Measurements from ENCODE around the gene CAMK2N1. TPM values are rescaled to one million over a fixed set of nuclear protein-coding genes. Genes with fewer than 3 reads are reported as not detected.

The CAMK2N1 gene
- total RNA-seq, 2 donors from 2014 or later, result 10.2 to 16.2 TPM

GRCh38 chr1:20507248-20507563 is 21.2 kb upstream of the CAMK2N1 start:
- Mint-ChIP-seq H3K27me3 (ENCODE audit: insufficient read depth) (peaks cover 34% of the 10 kb centered on the region), H3K36me3 (ENCODE audit: low read depth) (no peaks in the 10 kb centered on the region), H3K9me3 (no peaks in the 10 kb centered on the region), H3K4me1 (peaks cover 5% of the 10 kb centered on the region), H3K27ac (peak overlapping the region; percentile 92), H3K4me3 (peak overlapping the region; percentile 90)
- Histone ChIP-seq H3K4me3 (ENCODE audit: low read length) (peak overlapping the region; percentile 96), H3K36me3 (ENCODE audit: control insufficient read depth, insufficient read depth, low read length) (peaks cover 19% of the 10 kb centered on the region), H3K9me3 (ENCODE audit: control insufficient read depth, low read length) (no peaks in the 10 kb centered on the region), H3K27ac (ENCODE audit: low read depth, low read length) (no peak overlapping the region), H3K27me3 (ENCODE audit: control insufficient read depth, insufficient read depth, low read length, poor library complexity, severe bottlenecking) (peaks cover 38% of the 10 kb centered on the region), H3K4me1 (ENCODE audit: control insufficient read depth, insufficient read depth, low read length) (no peaks in the 10 kb centered on the region), H3K9ac (ENCODE audit: extremely low read depth, low read length, poor library complexity, severe bottlenecking) (peak overlapping the region; percentile 54)
- 67 to 81% methylated on average over 4 to 5 of the region's 5 CpGs for WGBS, 2 experiments (ENCODE audit: insufficient coverage in 1 of 2, insufficient read length in 1 of 2)
- TF ChIP-seq, protein P1, sequence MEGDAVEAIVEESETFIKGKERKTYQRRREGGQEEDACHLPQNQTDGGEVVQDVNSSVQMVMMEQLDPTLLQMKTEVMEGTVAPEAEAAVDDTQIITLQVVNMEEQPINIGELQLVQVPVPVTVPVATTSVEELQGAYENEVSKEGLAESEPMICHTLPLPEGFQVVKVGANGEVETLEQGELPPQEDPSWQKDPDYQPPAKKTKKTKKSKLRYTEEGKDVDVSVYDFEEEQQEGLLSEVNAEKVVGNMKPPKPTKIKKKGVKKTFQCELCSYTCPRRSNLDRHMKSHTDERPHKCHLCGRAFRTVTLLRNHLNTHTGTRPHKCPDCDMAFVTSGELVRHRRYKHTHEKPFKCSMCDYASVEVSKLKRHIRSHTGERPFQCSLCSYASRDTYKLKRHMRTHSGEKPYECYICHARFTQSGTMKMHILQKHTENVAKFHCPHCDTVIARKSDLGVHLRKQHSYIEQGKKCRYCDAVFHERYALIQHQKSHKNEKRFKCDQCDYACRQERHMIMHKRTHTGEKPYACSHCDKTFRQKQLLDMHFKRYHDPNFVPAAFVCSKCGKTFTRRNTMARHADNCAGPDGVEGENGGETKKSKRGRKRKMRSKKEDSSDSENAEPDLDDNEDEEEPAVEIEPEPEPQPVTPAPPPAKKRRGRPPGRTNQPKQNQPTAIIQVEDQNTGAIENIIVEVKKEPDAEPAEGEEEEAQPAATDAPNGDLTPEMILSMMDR (conservative IDR thresholded peaks at IDR 0.05), result no peak
- DNase-seq, result no peak

DNA sequence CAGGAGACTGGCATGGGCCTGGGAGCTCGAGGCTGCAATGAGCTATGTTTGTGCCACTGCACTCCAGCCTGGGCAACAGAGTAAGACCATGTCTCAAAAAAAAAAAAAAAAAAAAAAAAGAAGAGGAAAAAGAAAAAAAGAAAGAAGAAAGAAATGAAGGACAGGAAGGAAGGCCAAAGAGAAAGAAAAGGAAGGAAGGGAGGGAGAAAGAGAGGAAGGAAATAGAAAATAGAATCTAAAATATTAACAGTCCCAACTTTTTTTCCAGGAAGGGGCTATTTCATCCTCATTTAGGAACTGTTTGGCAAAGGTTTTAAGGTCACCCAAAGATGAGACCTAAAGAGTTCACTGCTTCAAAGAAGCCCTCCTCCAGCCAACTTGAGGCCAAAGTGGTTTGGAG is 19.5 kb upstream of the CAMK2N1 start:
- 81% methylated on average over 1 of the region's 1 CpG; no CpG with 5 or more reads in 1 of the 2 experiments for WGBS, 2 experiments (ENCODE audit: insufficient coverage in 1 of 2, insufficient read length in 1 of 2)
- Mint-ChIP-seq H3K4me3 (no peak overlapping the region), H3K36me3 (ENCODE audit: low read depth) (peaks cover 11% of the 10 kb centered on the region)

DNA sequence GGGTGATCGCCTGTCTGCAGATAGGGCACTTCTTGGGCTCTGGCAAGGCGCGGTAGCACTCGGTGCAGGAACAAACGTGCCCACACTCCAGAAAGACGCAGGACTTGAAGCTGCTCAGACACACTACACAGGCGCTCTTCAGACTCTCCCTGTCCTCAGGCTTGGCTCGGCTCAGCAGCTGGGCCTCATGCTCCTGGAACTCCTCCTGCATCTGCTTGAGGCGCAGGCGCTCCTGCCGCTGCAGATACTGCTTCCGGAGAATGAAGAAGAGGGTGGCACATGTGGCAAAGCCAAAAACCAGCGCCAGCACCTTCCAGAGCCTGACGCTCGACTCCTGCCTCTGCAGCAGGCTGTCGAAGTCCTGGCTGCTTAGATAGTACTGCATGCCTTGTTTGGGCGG is 14.7 kb upstream of the CAMK2N1 start:
- no peaks in the 10 kb centered on the region for H3K27me3 ChIP-seq (ENCODE audit: control insufficient read depth, insufficient read depth, low read length, poor library complexity, severe bottlenecking)
- no peak overlapping the region for H3K4me3 ChIP-seq (ENCODE audit: low read length)
- DNase-seq, result no peak
- TF ChIP-seq, protein P1 (conservative IDR thresholded peaks at IDR 0.05), result no peak
- peaks cover 46% of the 10 kb centered on the region for H3K36me3 ChIP-seq (ENCODE audit: control insufficient read depth, insufficient read depth, low read length)
- no peak overlapping the region for H3K9ac ChIP-seq (ENCODE audit: extremely low read depth, low read length, poor library complexity, severe bottlenecking)
- WGBS, 2 experiments (ENCODE audit: insufficient coverage in 1 of 2, insufficient read length in 1 of 2), result 95 to 97% methylated on average over 15 to 17 of the region's 17 CpGs
- no peaks in the 10 kb centered on the region for H3K4me1 ChIP-seq (ENCODE audit: control insufficient read depth, insufficient read depth, low read length)
- Mint-ChIP-seq H3K4me1 (no peaks in the 10 kb centered on the region), H3K36me3 (ENCODE audit: low read depth) (peaks cover 24% of the 10 kb centered on the region), H3K27me3 (ENCODE audit: insufficient read depth) (peaks cover 2% of the 10 kb centered on the region), H3K9me3 (no peaks in the 10 kb centered on the region), H3K27ac (no peak overlapping the region), H3K4me3 (no peak overlapping the region)
- no peaks in the 10 kb centered on the region for H3K9me3 ChIP-seq (ENCODE audit: control insufficient read depth, low read length)
- H3K27ac ChIP-seq (ENCODE audit: low read depth, low read length), result no peak overlapping the region

More for the DNA sequence above, 19.5 kb upstream of the CAMK2N1 start:
- Histone ChIP-seq H3K4me3 (ENCODE audit: low read length) (no peak overlapping the region), H3K4me1 (ENCODE audit: control insufficient read depth, insufficient read depth, low read length) (no peaks in the 10 kb centered on the region), H3K9ac (ENCODE audit: extremely low read depth, low read length, poor library complexity, severe bottlenecking) (no peak overlapping the region), H3K27ac (ENCODE audit: low read depth, low read length) (no peak overlapping the region), H3K27me3 (ENCODE audit: control insufficient read depth, insufficient read depth, low read length, poor library complexity, severe bottlenecking) (peaks cover 21% of the 10 kb centered on the region), H3K36me3 (ENCODE audit: control insufficient read depth, insufficient read depth, low read length) (peaks cover 33% of the 10 kb centered on the region), H3K9me3 (ENCODE audit: control insufficient read depth, low read length) (no peaks in the 10 kb centered on the region)
- H3K27me3 Mint-ChIP-seq (ENCODE audit: insufficient read depth), result peaks cover 19% of the 10 kb centered on the region
- H3K9me3 Mint-ChIP-seq, result no peaks in the 10 kb centered on the region
- TF ChIP-seq, protein P1 (conservative IDR thresholded peaks at IDR 0.05), result no peak
- no peak for DNase-seq
- no peak overlapping the region for H3K27ac Mint-ChIP-seq
- peaks cover 5% of the 10 kb centered on the region for H3K4me1 Mint-ChIP-seq

Data from endodermal cell (in vitro differentiated cells).